ENCODE data around the gene ZNF506.
A peak's percentile ranks its signal among the peaks of the same experiment; 100 is the strongest.
"Not testable (repeated sequence)": the region's sequence is repeated elsewhere in the genome, so short reads cannot be mapped to it uniquely, and the experiment has no call there.

ZNF506 gene

DNA sequence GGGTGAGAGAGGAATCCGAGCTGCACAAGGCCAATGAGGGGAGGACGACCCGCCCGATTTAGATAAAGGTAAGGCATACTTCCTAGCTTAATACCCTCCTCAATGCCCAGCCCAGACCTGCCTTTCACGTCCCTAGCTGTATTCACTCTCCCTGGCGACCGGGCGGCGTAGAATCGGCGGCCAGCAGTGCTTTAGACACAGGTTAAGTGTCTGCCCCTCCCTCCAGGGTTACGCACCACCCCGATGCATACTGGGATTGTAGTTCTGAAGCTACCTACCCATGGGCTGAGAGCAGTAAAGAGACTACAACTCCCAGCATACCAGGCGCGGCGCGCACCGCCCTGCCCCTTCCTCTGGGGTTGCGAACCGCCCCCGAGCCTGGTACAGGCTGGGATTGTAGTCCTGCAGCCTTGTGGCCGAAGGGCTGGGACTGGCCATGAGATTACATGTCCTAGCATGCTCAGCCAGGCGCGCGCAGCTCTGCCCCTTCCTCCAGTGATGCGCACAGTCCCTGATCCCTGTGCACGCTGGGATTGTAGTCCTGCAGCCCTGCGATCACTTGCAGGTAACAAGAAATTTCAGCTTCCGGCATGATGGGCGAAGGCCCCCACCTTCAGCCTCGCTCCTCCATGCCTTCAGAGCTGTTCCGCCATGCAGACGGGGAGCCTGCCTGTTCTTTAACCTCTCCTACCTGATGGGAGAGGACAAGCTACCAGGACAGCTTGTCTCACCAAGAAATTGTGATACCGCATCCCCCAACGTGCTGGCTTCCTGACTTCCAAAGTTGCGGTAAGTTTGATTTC is 45.1 kb downstream of the ZNF506 start:
- Histone ChIP-seq H3K27me3 (no peaks in the 10 kb centered on the region), H3K9me3 (no peaks in the 10 kb centered on the region), H3K4me3 (peak overlapping the region; percentile 64 to 77), H3K27ac (peak overlapping the region; percentile 70 to 76), H3K4me1 (peaks cover 0 to 22% (median 15%) of the 10 kb centered on the region in 4 donors), H3K36me3 (no peaks in the 10 kb centered on the region)
- TF ChIP-seq, protein P1, sequence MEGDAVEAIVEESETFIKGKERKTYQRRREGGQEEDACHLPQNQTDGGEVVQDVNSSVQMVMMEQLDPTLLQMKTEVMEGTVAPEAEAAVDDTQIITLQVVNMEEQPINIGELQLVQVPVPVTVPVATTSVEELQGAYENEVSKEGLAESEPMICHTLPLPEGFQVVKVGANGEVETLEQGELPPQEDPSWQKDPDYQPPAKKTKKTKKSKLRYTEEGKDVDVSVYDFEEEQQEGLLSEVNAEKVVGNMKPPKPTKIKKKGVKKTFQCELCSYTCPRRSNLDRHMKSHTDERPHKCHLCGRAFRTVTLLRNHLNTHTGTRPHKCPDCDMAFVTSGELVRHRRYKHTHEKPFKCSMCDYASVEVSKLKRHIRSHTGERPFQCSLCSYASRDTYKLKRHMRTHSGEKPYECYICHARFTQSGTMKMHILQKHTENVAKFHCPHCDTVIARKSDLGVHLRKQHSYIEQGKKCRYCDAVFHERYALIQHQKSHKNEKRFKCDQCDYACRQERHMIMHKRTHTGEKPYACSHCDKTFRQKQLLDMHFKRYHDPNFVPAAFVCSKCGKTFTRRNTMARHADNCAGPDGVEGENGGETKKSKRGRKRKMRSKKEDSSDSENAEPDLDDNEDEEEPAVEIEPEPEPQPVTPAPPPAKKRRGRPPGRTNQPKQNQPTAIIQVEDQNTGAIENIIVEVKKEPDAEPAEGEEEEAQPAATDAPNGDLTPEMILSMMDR (IDR thresholded peaks at IDR 0.05): no peak
- intact Hi-C loops (cut with DNase I; ENCODE audit: low total_unique reads): no loop called here
- DNase-seq: peak; percentile 99

DNA sequence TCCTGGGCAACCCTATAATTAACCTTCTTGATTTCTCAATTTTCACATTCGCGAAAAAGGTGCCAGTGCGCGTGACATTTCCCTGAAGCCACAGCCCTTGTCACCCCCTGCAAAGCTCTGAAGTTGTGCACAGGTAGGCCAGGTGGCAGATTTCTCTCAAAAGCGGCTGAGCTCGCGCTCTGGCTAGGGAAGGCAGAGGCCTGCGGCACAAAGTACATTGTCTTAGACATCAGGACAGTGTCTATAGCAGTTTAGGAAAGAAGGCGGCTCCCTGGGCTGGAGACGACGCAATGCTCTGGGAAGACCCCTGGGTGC is 45.7 kb downstream of the ZNF506 start:
- peak overlapping the region; percentile 64 to 77 for H3K4me3 ChIP-seq
- no peaks in the 10 kb centered on the region for H3K36me3 ChIP-seq
- peaks cover 0 to 22% (median 15%) of the 10 kb centered on the region in 4 donors for H3K4me1 ChIP-seq
- intact Hi-C loops (cut with DNase I; ENCODE audit: low total_unique reads): no loop called here
- H3K27me3 ChIP-seq: no peaks in the 10 kb centered on the region
- DNase-seq: no peak
- no peaks in the 10 kb centered on the region for H3K9me3 ChIP-seq
- H3K27ac ChIP-seq: peak overlapping the region; percentile 70 to 76
- TF ChIP-seq, protein P1 (IDR thresholded peaks at IDR 0.05): no peak

DNA sequence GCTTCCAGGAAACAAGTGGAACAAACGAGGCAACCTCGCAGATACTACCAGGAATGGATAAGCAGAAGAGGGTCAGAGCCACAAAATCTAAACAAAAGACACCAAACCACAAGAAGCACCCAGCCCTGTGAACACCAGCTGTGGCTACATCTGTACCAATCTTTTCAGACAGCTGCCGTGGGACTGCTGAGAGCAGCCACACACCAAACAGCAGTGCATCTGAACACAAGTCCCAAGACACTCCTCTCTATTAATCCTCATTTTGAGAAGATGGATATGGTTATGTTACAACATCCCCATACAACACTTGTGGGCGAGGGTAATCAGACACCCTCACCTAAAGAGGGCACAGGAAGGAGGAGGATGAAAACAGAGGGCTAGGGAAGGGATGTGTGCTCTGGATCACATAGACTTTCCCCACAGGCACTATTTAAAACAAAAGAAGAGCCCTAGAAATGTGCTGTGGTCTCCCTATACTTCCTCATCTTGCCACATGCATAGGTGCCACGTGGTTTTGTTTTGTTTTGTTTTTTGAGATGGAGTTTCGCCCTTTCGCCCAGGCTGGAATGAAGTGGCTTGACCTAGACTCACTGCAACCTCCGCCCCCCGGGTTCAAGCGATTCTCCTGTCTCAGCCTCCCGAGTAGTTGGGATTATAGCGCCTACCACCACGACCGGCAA is 47.1 kb downstream of the ZNF506 start:
- H3K9me3 ChIP-seq: no peaks in the 10 kb centered on the region
- TF ChIP-seq, protein P1 (IDR thresholded peaks at IDR 0.05): no peak
- H3K27ac ChIP-seq: no peak overlapping the region
- no peaks in the 10 kb centered on the region for H3K27me3 ChIP-seq
- no peak overlapping the region for H3K4me3 ChIP-seq
- peaks cover 0 to 22% (median 15%) of the 10 kb centered on the region in 4 donors for H3K4me1 ChIP-seq
- DNase-seq: no peak
- no peaks in the 10 kb centered on the region for H3K36me3 ChIP-seq
- intact Hi-C loops (cut with DNase I; ENCODE audit: low total_unique reads): no loop called here

DNA sequence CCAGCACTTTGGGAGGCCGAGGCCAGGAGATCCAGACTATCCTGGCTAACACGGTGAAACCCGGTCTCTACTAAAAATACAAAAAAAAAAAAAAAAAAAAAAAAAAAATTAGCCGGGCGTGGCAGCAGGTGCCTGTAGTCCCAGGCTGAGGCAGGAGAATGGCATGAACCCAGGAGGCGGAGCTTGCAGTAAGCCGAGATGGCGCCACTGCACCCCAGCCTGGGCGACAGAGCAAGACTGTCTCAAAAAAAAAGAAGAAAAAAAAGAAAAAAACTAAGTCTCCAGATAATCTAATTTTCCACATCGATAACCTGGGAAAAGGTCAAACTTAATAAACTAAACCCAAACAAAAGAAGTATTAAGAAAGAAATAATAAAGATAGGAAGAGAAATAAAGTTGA is 49.6 kb downstream of the ZNF506 start:
- H3K4me3 ChIP-seq; H3K27me3 ChIP-seq; H3K36me3 ChIP-seq; H3K9me3 ChIP-seq; DNase-seq; H3K27ac ChIP-seq; intact Hi-C loops (cut with DNase I; ENCODE audit: low total_unique reads); H3K4me1 ChIP-seq: not testable (repeated sequence)

DNA sequence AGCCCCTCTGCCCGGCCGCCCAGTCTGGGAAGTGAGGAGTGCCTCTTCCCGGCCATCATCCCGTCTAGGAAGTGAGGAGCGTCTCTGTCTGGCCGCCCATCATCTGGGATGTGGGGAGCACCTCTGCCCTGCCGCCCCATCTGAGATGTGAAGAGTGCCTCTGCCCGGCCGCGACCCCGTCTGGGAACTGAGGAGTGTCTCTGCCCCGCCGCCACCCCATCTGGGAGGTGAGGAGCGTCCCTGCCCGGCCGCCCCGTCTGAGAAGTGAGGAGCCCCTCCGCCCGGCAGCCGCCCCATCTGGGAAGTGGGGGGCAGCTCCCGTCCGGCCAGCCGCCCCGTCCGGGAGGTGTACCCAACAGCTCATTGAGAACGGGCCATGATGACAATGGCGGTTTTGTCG is 51.6 kb downstream of the ZNF506 start:
- H3K4me3 ChIP-seq; H3K27me3 ChIP-seq; intact Hi-C loops (cut with DNase I; ENCODE audit: low total_unique reads); H3K27ac ChIP-seq; DNase-seq; H3K36me3 ChIP-seq; H3K4me1 ChIP-seq; H3K9me3 ChIP-seq: not testable (repeated sequence)

DNA sequence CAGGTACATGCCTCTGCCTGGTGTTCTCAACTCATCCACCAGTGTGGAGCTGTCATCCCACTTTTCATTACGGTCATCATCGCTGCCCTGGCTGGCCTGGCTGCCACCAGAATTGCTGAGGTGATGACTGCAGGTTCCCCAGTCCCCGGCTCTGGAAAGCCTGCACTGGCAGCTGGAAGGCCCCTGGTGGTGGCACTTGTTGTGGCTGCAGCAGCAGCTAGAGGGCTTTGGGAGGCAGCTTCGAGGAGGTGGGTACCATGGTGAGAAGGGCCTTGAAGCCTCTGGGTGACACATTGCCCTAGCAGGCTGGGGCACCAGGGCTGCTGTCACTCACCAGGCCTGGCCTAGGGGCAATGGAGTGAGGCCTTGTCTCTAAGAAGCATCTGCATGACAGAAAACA is 63.4 kb downstream of the ZNF506 start:
- H3K27ac ChIP-seq: no peak overlapping the region
- H3K36me3 ChIP-seq: peaks cover 0 to 16% (median 8%) of the 10 kb centered on the region in 3 donors
- no peak overlapping the region for H3K4me3 ChIP-seq
- no peaks in the 10 kb centered on the region for H3K9me3 ChIP-seq
- no peaks in the 10 kb centered on the region for H3K27me3 ChIP-seq
- TF ChIP-seq, protein P1 (IDR thresholded peaks at IDR 0.05): no peak
- H3K4me1 ChIP-seq: peaks cover 0 to 8% (median 6%) of the 10 kb centered on the region in 4 donors
- no peak for DNase-seq
- intact Hi-C loops (cut with DNase I; ENCODE audit: low total_unique reads): no loop called here

Measured in tibial artery (tissue), 4 donors.